Measurements from ENCODE around the gene RASD1.

DNA sequence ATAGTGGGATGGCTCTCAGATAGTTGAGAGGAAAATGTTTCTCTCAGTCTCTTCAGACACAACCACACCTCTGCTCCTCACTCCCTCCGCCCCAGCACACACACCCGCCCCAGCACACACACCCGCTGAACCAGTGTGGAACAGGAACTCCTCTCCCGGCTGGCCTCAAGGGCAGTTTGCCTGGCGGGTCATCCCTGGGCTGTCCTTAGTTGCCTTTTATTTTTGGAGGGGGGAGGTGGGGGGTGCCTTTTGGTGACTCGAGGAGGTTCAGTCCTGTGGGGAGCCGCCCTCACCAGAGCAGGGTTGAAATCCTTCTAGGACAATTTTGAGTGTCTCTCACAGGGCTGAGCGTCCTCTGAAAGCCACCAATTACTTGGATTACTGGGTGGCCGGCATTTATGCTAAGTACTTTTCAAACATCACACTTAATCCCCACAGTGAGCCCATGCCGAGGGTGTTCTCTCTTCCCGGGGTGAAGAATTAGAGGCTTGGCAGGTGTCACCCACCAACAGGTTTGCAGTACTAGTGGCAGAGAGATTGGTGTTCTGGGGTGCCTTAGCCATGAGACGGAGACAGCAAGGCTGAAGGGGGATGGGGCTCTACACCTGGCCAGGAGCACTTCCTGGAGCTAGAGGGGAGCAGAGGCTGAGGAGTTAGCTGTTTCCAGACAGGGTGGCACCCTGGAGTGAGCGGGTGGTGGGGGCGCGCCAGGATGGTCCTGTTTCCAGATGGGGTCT lies 2.8 kb downstream of the RASD1 start:
- TF ChIP-seq, protein P1, sequence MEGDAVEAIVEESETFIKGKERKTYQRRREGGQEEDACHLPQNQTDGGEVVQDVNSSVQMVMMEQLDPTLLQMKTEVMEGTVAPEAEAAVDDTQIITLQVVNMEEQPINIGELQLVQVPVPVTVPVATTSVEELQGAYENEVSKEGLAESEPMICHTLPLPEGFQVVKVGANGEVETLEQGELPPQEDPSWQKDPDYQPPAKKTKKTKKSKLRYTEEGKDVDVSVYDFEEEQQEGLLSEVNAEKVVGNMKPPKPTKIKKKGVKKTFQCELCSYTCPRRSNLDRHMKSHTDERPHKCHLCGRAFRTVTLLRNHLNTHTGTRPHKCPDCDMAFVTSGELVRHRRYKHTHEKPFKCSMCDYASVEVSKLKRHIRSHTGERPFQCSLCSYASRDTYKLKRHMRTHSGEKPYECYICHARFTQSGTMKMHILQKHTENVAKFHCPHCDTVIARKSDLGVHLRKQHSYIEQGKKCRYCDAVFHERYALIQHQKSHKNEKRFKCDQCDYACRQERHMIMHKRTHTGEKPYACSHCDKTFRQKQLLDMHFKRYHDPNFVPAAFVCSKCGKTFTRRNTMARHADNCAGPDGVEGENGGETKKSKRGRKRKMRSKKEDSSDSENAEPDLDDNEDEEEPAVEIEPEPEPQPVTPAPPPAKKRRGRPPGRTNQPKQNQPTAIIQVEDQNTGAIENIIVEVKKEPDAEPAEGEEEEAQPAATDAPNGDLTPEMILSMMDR (IDR thresholded peaks at IDR 0.05) = no peak
- TF ChIP-seq EZH2phosphoT487 (IDR thresholded peaks at IDR 0.05; ENCODE audit: borderline replicate concordance, low read depth) (no peak), TAF1 (IDR thresholded peaks at IDR 0.05; ENCODE audit: borderline replicate concordance, low read depth, low read length) (no peak), YY1 (IDR thresholded peaks at IDR 0.05; ENCODE audit: low read depth) (no peak), RFX5 (IDR thresholded peaks at IDR 0.05; ENCODE audit: low read length) (no peak), RAD21 (IDR thresholded peaks at IDR 0.05; ENCODE audit: low read length) (no peak), SMC3 (IDR thresholded peaks at IDR 0.05; ENCODE audit: low read depth, low read length) (no peak), MXI1 (IDR thresholded peaks at IDR 0.05; ENCODE audit: low read depth, low read length) (no peak)
- TF ChIP-seq, protein P2, sequence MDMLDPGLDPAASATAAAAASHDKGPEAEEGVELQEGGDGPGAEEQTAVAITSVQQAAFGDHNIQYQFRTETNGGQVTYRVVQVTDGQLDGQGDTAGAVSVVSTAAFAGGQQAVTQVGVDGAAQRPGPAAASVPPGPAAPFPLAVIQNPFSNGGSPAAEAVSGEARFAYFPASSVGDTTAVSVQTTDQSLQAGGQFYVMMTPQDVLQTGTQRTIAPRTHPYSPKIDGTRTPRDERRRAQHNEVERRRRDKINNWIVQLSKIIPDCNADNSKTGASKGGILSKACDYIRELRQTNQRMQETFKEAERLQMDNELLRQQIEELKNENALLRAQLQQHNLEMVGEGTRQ (IDR thresholded peaks at IDR 0.05; ENCODE audit: borderline replicate concordance, low read depth, low read length) = no peak
- TF ChIP-seq, protein P3, sequence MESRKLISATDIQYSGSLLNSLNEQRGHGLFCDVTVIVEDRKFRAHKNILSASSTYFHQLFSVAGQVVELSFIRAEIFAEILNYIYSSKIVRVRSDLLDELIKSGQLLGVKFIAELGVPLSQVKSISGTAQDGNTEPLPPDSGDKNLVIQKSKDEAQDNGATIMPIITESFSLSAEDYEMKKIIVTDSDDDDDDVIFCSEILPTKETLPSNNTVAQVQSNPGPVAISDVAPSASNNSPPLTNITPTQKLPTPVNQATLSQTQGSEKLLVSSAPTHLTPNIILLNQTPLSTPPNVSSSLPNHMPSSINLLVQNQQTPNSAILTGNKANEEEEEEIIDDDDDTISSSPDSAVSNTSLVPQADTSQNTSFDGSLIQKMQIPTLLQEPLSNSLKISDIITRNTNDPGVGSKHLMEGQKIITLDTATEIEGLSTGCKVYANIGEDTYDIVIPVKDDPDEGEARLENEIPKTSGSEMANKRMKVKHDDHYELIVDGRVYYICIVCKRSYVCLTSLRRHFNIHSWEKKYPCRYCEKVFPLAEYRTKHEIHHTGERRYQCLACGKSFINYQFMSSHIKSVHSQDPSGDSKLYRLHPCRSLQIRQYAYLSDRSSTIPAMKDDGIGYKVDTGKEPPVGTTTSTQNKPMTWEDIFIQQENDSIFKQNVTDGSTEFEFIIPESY (IDR thresholded peaks at IDR 0.05; ENCODE audit: borderline replicate concordance, low read depth) = no peak

All from SK-N-SH (cell line).